HG03457 (cell line): ENCODE measurements around the gene L3MBTL1.
"Not testable (repeated sequence)": the region's sequence is repeated elsewhere in the genome, so short reads cannot be mapped to it uniquely, and the experiment has no call there.

Source experiments
- ATAC-seq: cut with Tn5 transposase; IDR thresholded peaks from one replicate; pipeline ENCODE4 v1.9.1; 2021; ENCODE audit warnings: moderate number of reproducible peaks; ENCODE audit not compliant: unreplicated experiment

Gene L3MBTL1

DNA sequence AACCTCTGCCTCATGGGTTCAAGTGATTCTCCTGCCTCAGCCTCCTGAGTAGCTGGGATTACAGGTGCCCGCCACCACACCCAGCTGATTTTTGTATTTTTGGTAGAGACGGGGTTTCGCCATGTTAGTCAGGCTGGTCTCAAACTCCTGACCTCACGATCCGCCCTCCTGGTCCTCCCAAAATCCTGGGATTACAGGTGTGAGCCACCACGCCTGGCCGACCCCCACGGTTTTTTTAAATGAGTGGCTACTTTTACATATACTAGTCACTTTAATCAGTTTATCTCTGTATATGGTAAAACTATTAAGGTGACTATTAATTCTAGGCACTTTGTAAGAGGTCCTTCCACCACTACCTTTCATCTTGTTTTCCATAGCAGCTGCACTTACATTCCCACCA, 5.5 kb upstream of the L3MBTL1 start:
- not testable (repeated sequence) for ATAC-seq

DNA sequence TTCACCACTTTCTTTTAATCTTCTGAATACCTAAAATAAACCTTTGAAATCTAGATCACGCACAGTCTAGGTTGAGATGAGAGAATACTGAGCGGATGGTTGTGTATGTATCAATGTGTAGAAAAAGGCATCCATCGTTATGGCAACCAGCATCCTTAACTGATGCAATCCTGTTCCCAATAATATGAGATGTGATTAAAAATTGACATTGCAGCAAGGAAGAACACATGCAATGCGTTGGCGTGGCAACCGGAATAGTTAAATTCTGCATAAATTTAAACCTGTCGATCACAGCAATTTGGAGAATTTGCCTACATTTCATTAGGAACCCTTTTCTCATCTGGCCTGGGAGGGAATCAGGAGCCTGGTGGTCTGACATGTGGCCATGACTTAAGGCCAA, 1.3 kb upstream of the L3MBTL1 start:
- no peak for ATAC-seq

DNA sequence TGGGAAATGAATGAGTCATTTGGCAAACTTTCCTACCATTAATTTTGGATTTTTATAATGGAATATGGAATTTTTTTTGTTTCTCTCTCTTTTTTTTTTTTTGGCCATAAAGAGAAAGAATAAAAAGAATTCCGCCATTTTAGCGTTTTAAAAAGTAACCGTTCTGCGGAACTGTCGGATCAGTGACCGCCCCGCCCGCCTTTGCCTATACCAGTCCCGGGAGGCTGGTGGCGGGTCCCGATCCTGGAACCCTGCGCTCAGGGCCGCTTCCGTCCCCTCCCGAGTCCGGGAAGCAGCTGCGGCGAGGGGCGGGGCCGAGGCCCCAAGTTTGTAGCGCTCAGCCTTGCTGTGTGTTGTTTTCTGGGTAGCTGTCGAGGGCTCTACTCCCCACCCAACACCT, 609 bp downstream of the L3MBTL1 start:
- ATAC-seq, result no peak

DNA sequence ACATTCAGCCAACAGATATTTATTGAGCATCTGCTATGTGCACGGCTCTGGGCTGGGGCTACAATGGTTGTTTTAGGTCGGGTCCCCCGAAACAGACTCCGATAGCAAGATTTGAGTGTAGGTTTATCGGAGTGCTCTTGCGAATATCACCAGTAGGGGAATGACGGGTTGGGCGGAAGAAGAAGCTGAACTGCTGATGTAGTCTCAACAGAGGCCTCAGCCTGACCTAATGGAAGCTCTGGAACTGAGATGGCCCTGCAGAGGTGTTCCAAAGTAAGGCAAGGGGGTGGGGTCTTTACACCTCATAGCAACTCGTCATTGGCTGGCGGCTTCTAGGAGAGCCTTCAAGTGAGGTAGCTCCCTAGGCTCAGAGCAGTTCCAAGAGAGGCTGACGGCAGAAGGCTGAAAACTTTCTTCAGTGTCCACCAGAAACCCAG, 1.1 kb downstream of the L3MBTL1 start:
- no peak for ATAC-seq

DNA sequence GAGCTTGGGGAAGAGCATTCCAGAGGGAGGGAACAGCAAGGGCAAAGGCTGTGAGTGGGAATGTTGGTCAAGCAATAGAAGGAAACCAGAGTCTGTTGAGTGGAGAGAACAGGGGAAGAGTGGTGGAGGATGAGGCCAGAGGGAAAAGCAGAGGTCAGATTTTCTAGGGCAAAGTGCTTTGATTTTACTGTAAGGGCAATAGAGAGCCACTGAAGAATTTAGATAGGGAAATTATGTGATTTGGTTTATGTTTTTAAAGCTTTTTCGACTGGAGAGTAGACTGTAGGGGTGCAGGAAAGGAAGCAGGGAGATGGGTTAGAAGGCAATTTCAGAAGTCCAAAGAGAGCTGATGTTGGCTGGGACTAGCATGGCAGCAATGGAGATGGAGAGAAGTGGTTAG, 4.4 kb downstream of the L3MBTL1 start:
- no peak for ATAC-seq

DNA sequence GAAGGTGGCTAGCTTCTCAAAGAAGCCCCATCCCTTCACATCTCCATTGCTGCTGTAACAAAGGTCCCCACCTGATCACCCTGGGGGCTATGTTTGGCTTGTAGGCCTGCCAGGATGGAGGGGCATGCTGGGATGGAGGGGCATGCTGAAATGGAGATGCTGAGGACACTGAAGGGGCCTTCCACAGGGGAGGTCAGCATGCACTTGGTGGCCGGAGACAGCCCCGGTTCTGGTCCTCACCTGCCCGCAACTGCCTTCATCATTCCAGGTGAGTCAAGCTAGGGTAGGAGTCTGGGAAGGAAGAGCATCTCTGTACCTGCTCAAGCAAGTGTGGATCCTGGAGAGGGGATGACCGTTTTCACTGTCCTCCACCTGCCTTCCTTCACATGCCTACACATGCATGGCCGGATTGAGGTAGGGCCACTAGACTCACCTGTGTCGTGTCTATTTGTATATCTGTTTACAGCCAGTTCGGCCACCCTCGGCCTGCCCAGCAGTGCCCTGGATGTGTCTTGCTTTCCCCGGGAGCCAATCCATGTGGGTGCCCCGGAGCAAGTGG, 6.0 kb downstream of the L3MBTL1 start:
- no peak for ATAC-seq

DNA sequence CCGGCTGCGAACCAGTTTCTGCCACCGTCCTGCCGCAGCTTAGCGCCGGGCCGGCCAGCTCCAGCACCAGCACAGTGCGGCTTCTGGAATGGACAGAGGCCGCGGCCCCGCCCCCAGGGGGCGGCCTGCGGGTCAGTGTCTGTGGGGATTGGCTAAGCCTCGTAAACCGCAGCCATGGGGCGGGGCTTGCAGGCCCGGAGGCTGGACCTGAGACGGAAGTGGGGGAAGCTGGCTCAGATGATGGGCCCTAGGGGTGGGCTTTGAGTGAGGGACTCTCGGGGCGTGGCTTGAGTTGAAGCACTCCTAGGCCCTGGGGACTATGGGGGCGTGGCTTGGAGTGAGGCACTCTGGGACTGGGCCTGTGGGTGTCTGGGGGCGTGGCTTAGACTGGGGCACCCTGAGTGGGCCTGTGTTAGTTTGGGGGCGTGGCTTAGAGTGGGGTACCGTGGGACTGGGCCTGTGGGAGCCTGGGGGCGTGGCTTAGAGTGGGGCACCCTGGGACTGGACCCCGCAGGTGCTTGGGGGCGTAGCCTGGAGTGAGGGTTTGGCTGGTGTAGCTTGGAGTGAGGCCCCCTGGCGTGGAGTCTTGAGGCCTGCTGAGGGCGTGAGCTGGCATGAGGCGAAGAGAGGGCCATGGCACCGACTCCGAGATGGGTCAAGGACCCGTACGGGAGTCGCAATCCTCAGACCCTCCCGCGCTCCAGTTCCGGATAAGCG, 6.6 kb downstream of the L3MBTL1 start:
- peak; percentile 86 for ATAC-seq

DNA sequence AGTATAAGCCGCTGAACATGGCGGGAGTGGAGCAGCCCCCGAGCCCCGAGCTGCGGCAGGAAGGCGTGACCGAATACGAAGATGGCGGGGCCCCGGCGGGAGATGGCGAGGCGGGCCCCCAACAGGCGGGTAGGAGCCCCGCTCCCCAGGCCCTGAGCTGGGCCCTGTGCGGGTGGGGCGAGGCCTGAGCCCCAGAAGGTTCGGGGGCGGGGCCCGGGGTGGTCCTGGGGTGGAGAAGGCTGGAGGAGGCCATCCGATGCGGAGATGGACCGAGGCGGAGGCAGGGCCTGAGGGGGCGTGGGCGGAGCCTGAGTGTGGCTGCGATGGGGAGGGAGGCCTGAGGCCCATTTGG, 7.1 kb downstream of the L3MBTL1 start:
- ATAC-seq, result no peak

DNA sequence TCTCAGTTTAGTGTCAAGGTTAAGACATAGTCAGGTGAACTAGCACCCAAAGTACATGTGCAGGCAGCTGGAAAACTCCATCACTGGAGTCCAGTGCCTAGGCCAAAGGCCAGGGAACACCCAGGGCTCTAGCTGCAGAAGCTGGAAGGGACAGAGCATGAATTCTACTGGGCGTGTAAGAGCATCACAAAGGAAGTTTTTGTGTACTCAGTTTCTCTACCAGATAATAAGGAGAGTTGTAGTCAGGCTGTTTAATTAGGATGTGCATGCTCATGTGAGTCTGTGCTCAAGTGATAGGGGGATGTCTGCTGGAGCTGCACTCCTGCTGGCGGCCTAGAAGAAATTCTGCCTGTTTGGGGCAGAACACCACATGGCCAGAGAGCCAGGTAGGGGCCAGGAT, 8.1 kb downstream of the L3MBTL1 start:
- ATAC-seq, result no peak

DNA sequence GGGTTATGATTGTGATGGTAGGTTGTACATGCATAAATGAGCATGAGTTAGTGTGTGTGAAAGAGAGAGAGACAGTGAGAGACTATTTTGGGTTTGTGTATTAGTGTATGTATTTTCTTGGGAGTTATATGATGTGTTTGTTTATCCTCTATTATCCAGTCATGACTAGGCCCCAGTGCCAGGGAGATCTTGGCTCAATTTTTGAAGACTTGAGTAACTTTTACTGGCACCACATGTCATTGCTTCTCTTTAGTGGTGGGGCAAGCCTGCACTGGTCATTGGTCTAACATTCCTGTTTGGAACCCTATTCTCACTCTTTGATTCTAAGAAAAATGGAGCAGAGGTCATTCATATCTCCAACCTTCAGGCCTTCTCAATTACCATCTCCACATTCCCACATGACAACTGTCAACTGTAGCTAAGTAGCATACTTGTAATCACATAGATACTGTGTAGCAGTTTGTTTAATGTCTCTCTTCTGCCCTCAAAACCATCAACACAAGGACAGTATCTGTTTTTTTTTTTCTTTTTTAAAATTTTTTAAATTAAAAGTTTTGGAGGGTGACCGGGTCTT, 8.8 kb downstream of the L3MBTL1 start:
- ATAC-seq, result no peak

DNA sequence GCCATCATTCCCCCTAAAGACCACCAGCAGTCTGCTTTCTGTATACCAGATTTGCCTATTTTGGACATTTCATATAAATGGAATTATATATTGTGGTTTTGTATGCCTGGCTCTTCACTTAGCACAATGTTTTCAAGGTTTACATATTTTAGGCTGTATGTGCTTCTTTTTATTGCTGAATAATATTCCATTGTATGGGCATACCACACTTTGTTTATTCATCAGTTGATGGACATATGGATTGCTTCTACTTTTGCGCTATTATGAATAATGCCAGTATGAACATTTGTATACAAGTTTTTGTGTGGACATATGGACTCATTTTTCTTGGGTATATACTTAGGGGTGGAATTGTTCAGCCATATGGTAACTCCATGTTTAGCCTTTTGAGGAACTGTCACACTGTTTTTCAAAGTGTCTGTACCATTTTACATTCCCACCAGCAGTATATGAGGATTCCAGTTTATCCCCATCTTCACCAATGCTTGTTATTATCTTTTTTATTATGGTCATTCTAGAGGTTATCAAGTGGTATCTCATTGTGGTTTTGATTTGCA, 12.7 kb downstream of the L3MBTL1 start:
- no peak for ATAC-seq

DNA sequence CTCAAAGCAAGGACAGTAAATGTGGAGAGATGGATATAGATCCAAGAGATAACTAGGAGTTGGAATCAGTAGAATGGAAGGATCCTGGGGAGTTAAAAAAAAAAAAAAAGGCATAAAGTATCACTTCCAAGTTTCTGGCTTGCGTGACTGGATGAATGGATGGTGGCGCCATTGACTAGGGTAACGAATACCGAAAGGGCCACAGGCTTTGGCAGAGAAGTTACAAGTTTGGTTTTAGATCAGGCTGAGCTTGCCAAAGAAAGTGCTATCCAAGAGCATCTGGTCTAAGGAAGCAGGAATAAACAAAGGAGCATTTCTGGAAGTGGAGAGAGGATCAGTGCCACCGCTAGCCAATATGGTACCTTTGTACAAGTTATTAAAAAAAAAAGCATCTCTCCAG, 17.5 kb downstream of the L3MBTL1 start:
- ATAC-seq, result no peak

DNA sequence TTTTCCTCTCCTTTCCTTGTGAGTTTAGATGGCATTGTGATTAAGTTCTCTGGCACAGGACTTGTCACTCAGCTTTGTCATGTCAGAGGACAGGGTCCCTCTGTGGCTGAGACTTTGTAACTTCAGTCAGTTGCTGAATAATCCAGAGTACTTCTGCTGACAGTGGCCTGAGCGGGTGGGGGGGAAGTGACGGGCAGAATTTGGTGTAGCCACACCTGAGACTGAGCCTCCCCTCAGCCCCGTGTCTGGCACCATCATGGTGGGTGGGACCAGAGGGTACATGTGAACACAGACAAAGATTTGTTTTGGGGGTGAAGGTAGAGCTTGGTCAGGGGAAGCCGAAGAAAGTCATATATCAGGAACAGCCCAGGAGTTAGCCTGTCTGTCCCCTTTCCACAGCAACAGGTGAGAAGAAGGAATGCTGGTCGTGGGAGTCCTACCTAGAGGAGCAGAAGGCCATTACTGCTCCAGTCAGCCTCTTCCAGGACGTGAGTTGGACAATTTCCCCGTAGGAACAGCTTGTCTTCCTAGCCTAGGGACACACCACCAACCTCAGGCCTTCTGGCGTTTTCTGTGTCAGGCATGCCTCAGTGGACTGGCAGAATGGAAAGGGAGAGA, 20.9 kb downstream of the L3MBTL1 start:
- no peak for ATAC-seq

DNA sequence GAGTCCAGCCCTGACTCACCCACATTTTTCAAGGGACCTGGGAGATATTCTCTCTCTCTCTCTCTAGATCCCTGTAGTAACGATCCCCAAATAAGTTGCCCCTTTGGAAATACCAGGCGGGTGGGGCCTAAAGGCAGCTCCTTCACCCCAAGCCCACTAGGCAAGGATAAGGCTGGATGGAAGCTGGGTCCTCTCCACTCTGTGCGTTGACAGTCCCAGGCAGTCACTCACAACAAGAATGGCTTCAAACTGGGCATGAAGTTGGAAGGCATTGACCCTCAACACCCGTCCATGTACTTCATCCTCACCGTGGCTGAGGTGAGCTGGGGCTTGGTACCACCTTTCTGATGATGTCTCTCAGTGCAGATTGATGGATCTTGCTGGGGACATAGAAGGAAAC, 21.6 kb downstream of the L3MBTL1 start:
- no peak for ATAC-seq

DNA sequence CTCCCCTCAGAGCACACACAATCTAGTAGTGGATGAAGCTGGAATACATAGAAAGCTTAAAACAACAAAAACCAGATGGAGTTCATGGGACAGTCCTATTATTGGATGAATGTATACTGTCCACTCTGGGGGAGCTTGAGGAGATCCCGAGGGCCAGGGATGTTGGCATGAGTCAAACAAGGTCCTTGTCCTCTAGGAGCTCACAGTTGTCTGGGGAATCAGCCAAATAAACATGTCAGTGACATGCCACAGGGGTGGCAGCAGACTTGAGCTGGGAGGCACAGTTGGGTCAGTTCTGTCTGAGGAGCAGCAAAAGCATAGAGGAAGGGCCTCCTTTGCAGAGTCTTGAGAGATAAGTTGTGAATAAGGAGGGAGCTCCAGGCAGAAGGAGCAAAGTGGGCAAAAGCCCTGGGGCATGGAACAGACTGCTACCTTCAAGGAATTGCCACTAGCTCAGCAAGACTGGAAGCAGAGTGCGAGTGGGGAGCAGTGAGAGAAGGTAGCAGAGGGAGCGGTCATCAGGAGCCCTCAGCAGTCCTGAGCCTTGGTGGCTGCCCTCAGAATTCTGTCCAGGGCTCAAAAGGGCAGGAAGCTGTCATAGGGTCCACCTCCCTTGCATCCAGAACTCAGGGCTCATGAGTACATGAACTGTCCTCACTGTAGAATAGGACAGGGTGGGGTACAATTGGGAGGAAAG, 22.1 kb downstream of the L3MBTL1 start:
- ATAC-seq, result no peak

DNA sequence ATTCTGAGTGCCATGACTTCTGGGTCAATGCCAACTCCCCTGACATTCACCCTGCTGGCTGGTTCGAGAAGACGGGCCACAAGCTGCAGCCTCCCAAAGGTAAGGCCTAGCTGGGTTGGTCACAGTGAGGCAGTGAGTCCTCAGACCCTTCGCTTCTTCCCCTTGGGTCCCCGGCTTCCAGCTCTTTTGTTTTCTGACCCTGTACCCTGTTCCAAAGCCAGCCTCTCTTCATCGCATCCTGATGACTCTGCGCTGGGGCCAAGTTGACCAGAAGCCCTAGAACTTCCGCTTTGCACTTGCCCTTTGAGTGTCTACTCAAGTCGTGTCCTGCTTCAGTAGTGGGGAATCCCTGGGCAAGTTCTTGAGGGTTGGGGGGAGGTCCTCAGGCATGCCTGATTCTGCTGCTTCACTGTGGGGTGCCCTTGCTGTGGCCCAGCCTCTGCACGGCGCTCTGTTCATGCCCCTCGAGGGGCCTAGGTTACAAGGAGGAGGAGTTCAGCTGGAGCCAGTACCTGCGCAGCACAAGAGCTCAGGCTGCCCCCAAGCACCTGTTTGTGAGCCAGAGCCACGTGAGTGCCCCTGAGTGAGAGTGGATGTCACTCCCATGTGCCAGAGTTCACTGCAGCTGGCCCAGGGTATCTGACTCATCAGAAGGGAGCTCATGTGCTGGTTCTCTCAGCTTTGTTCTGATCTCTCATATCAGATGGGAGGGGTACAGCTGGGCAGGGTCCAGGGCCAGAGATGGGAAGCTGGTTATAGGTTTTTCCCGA, 23.0 kb downstream of the L3MBTL1 start:
- no peak for ATAC-seq

DNA sequence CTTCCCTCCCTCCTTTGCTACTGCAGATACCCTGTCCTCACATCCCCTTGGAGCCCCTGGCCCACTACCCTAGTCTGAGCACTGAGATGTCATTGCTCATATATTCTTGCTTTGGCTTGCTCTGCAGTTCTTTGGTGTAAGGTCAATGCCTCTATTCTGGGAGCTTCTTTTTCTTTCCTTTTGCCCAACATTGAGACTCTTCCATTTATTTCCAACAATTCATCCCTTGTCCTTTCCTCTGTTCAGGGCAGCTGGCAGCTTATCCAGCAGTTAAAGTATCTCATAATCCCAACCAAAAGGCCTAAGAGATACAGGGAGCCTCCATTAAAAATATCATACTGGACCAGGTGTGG, 23.6 kb downstream of the L3MBTL1 start:
- ATAC-seq, result no peak

DNA sequence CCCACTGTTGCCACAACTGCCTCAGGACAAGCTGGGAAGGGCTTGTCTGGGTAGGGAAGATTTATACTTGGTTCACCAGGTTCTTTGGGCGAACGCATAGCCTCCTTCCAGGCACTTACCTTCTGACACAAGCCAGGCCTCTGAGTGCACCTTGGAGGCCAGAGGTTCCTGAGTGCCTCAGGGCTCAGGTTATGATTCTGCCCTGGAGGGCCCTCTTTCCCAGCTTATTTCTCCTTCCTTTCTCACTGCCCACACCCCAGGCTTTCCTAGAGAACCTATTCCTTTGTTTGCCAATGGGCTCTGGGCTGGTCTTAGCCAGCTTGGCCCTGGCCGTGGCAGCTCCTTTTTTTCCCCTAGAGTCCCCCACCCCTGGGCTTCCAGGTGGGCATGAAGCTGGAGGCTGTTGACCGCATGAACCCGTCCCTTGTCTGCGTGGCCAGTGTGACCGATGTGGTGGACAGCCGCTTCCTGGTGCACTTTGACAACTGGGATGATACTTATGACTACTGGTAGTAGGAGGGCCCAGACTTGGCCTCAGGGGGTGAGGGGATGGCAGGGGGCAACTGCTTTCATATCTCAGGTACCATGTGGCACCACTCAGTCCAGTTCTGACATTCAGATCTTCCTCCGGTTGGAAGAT, 25.0 kb downstream of the L3MBTL1 start:
- no peak for ATAC-seq

DNA sequence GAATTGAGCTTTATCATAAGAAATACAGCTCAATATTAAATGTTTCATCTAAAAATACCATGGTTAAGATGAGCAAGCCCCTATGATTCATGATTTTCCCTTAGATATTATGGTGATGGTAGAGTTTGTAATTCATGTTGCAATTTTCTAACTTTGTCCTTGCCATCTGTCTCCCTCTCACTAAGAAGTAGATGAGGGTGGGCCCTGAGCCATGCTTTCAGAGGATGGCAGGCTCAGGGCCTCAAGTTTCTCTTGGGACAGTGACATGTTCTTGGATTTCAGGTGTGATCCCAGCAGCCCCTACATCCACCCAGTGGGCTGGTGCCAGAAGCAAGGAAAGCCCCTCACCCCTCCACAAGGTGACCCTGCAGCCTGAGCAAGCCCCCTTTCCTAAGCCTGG, 25.6 kb downstream of the L3MBTL1 start:
- no peak for ATAC-seq

DNA sequence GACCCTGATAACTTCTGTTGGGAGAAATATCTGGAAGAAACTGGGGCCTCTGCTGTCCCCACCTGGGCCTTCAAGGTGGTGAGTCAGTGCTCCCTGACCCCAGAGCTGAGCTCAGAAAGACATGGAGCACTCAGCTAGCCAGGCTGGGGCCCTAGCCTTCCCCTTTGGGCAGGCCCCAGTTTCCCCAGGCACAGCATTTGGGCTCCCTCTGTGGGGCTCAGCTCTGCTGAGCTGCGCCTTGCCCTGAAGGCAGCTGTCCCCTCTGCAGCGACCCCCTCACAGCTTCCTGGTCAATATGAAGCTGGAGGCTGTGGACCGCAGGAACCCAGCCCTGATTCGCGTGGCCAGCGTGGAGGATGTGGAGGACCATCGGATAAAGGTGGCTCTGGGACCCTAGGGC, 26.5 kb downstream of the L3MBTL1 start:
- no peak for ATAC-seq
